Heart left ventricle (tissue), 13 donors: ENCODE results near the gene CDC14B.

ENCODE experiments used
- POLR2A ChIP-seq, 2 donors: fragments of 450-650 bp; IDR thresholded peaks; one replicate each; pipeline ENCODE4 v1.6.1; 2017; ENCODE audit warnings: antibody characterized with exemption in 2 of 2, mild to moderate bottlenecking in 2 of 2, moderate library complexity in 2 of 2
- TF ChIP-seq, protein P1 (sequence below), 12 donors: fragments of 200-600 bp; sonication (generic) in 4 of 12; IDR thresholded peaks; one replicate each; pipeline versions ENCODE4 v1.5.0 to v1.8.0; 2018 to 2022; ENCODE audit warnings: antibody characterized with exemption in 12 of 12, mild to moderate bottlenecking in 5 of 12
- donor health status: ischemic (EF 13 %, LVEDD 7.1; RV severe dilation, severe dysfunction).
- donor health status: DM: no; HTN: yes; CAD: no.
- donor health status: DM: no; HTN: no; CAD: no.
- donor health status: ischemic (EF 25% LVEDD 6.9; RV normal size, moderate dysfunction).
- donor health status: ischemic (EF 25% LVEDD 5.7; RV mildly dilated, moderate dysfunction).
- donor health status: ischemic (EF 35%, LVEDD 5.7; RV mildly dilated, moderate dysfunction).
- donor health status: nonischemic (EF 11% LVEDD 7.7; RV severe dilation, severe dysfunction).
- donor health status: DM: yes; HTN: yes; CAD: no.
- donor health status: PGD.
- donor health status: ischemic (EF 29% LVEDD 5.4; RV normal size, mild dysfunction).
- donor health status: nonischemic (EF 23%, LVEDD 6.1; RV moderate dilation, normal function).

DNA sequence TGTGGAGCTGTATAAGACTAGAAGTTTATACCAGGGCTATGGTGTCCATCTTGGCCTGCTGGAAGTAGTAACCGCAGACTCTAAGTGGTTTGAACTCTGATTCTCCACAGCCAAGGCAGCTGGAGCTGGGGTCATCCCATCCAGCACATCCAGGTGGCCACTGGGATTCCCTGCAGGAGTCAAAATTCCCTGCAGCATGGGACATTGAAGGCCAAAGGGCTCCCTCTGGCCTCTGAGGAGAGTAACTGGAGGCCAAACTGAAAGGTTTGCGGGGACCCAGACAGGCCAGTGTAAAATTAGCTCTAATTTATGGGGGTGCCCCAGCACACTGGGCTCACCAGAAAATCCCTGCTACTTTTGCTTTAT, 47.7 kb upstream of the CDC14B start:
- no peak for TF ChIP-seq POLR2A (IDR thresholded peaks at IDR 0.05)
- TF ChIP-seq, protein P1, sequence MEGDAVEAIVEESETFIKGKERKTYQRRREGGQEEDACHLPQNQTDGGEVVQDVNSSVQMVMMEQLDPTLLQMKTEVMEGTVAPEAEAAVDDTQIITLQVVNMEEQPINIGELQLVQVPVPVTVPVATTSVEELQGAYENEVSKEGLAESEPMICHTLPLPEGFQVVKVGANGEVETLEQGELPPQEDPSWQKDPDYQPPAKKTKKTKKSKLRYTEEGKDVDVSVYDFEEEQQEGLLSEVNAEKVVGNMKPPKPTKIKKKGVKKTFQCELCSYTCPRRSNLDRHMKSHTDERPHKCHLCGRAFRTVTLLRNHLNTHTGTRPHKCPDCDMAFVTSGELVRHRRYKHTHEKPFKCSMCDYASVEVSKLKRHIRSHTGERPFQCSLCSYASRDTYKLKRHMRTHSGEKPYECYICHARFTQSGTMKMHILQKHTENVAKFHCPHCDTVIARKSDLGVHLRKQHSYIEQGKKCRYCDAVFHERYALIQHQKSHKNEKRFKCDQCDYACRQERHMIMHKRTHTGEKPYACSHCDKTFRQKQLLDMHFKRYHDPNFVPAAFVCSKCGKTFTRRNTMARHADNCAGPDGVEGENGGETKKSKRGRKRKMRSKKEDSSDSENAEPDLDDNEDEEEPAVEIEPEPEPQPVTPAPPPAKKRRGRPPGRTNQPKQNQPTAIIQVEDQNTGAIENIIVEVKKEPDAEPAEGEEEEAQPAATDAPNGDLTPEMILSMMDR (IDR thresholded peaks at IDR 0.05) = no peak
